NCI-H2196 (cell line): ENCODE data around the gene TSPAN1.

Source experiments
- DNase-seq: peaks from one replicate; lab custom pipeline; 2025; ENCODE audit not compliant: unreplicated experiment; lab: John Stamatoyannopoulos, UW

Gene TSPAN1

GRCh38 chr1:46174448-46175231, at the start of gene TSPAN1:
Gene TSPAN1, plus strand, starts transcription at chr1:46175087. Its CDS starts 6,021 bp downstream, at chr1:46181108.
- no peak for DNase-seq

- DNase-seq: peak; percentile 21
Observed at GRCh38 chr1:46128344-46128743, 46.5 kb upstream of the TSPAN1 start.

- no peak for DNase-seq
Observed at GRCh38 chr1:46130121-46130520, 44.8 kb upstream of the TSPAN1 start.

GRCh38 chr1:46130606-46131005, 44.3 kb upstream of the TSPAN1 start:
- DNase-seq: no peak

- DNase-seq: no peak
Observed at GRCh38 chr1:46131093-46131492, 43.8 kb upstream of the TSPAN1 start.

GRCh38 chr1:46131712-46132528, 43.0 kb upstream of the TSPAN1 start:
- DNase-seq: no peak

- peak; percentile 98 for DNase-seq
Observed at GRCh38 chr1:46132529-46133180, 42.2 kb upstream of the TSPAN1 start, which contains the start of gene PIK3R3. Gene PIK3R3, minus strand, starts transcription at chr1:46132629. Its CDS starts 677 bp downstream, at chr1:46131952.

- DNase-seq: peak; percentile 91
Observed at GRCh38 chr1:46133181-46133658, 41.7 kb upstream of the TSPAN1 start.

GRCh38 chr1:46133781-46134350, 41.0 kb upstream of the TSPAN1 start:
- DNase-seq: no peak

- DNase-seq: peak; percentile 55
Observed at GRCh38 chr1:46134660-46135331, 40.1 kb upstream of the TSPAN1 start.

GRCh38 chr1:46136711-46137110, 38.2 kb upstream of the TSPAN1 start:
- no peak for DNase-seq

- DNase-seq: no peak
Observed at GRCh38 chr1:46137916-46138315, 37.0 kb upstream of the TSPAN1 start.

- DNase-seq: no peak
Observed at GRCh38 chr1:46148318-46148717, 26.6 kb upstream of the TSPAN1 start.

- no peak for DNase-seq
Observed at GRCh38 chr1:46150085-46150484, 24.8 kb upstream of the TSPAN1 start.

GRCh38 chr1:46152016-46152415, 22.9 kb upstream of the TSPAN1 start:
- DNase-seq: no peak

GRCh38 chr1:46153228-46153627, 21.7 kb upstream of the TSPAN1 start:
- DNase-seq: no peak

GRCh38 chr1:46153732-46154131, 21.2 kb upstream of the TSPAN1 start:
- DNase-seq: no peak

GRCh38 chr1:46157916-46158311, 17.0 kb upstream of the TSPAN1 start:
- no peak for DNase-seq

- no peak for DNase-seq
Observed at GRCh38 chr1:46158312-46159281, 16.3 kb upstream of the TSPAN1 start.
